NCI-H2029 treated with DMSO at 0.1 percent for 48 hours (cell line): ENCODE results near the gene OPN1MW3.
"Not testable (repeated sequence)": the region's sequence is repeated elsewhere in the genome, so short reads cannot be mapped to it uniquely, and the experiment has no call there.

ENCODE experiments used
- DNase-seq: peaks from one replicate; lab custom pipeline; 2025; lab: John Stamatoyannopoulos, UW

The OPN1MW3 gene

DNA sequence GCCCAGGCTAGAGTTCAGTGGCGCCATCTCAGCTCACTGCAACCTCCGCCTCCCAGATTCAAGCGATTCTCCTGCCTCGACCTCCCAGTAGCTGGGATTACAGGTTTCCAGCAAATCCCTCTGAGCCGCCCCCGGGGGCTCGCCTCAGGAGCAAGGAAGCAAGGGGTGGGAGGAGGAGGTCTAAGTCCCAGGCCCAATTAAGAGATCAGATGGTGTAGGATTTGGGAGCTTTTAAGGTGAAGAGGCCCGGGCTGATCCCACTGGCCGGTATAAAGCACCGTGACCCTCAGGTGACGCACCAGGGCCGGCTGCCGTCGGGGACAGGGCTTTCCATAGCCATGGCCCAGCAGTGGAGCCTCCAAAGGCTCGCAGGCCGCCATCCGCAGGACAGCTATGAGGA, at the start of gene OPN1MW3:
OPN1MW3 (plus strand) TSS at position 301 of the 400 bp plus-strand sequence; CDS start at position 339, 38 bp downstream.
- not testable (repeated sequence) for DNase-seq

DNA sequence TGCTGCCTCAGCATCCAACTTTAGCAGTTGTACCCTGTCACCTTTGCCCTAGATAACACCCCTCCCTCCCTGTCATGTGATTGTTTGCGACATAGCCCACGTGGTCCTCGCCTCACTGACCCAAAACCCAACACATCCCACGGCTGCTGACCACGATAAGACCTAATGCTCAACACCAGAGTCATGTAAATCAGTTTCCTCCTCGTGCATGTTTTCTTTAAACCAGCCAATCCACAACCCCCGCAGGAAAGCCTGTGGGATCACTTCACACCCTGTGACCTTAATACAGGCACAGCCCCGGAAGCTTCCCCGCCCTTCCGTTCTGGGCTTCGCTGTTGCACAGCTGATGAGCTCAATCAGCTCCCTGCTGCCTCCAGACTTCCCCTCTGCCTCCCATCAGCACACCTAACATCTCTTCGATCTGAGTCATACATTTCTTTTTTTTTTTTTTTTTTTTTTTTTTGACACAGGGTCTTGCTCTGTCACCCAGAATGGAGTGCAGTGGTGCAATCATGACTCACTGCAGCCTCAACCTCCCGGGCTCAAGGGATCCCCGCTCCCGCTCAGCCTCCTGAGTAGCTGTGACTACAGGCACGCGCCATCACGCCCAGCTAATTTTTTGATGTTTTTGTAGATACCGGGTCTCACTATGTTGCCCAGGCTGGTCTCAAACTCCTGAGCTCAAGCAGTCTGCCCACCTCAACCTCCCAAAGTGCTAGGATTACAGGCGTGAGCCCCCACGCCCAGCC, 47.5 kb upstream of the OPN1MW3 start:
- not testable (repeated sequence) for DNase-seq

DNA sequence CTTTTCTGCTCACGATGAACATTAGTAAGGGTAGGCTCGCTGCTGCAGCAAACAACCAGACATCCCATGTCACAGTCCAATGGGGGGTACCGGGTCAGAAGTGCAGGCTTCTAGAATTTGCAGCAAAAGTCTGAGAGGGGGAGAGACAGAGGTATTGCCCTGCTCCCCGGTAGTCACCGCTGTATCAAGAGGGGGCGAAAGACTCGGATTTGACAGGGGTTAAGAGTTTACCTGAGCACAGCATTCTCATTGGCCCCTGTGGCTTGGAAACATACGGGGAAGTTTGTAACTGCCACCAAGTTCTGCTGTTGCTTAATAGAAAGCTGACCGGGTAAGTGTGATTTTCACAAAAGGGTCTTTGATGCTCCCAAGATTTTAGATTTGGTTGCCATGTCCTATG, 46.3 kb upstream of the OPN1MW3 start:
- not testable (repeated sequence) for DNase-seq

DNA sequence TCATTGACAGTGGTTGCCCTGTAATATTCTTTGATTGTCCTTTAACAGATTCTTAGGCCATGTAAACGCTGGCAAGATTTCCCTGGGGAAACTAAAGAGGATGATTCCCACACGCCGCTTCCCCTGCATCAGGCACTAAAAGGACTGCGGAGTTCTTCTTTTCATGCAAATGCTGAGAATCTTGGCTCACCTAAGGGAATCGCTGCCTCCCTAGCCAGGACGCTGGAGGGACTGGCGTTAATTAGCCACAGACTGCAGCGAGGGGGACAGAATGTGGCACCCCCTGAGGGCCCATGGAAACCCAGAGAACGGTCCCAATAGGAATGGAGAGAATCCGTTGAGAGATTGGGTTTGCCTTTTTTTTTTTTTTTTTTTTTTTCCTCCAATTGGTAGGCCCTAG, 45.9 kb upstream of the OPN1MW3 start:
- DNase-seq = not testable (repeated sequence)

DNA sequence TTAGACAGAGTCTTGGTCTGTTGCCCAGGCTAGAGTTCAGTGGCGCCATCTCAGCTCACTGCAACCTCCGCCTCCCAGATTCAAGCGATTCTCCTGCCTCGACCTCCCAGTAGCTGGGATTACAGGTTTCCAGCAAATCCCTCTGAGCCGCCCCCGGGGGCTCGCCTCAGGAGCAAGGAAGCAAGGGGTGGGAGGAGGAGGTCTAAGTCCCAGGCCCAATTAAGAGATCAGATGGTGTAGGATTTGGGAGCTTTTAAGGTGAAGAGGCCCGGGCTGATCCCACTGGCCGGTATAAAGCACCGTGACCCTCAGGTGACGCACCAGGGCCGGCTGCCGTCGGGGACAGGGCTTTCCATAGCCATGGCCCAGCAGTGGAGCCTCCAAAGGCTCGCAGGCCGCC, 37.9 kb upstream of the OPN1MW3 start, which contains the start of gene OPN1MW2:
OPN1MW2 (plus strand) TSS at position 301 of the 400 bp plus-strand sequence; CDS start at position 361, 60 bp downstream.
- DNase-seq = not testable (repeated sequence)

DNA sequence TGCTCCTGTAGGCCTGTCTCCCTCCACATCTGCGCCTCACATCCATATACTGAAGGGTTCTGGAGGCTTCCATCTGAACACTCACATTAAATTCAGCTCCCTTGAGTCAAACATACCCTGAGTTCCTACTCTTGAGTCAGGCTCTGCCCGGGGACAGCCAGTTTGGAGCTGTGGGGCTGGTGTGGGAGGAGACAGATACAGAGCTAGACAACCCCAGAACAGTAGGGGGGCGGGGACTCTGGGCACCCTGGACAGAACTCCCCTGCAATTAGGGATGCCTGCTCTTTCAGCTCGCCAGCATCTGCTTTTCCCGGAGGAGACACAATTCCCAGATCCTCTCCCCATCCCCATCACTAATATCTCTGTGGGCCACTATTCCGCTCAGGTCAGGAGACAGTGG, 32.1 kb upstream of the OPN1MW3 start:
- not testable (repeated sequence) for DNase-seq

DNA sequence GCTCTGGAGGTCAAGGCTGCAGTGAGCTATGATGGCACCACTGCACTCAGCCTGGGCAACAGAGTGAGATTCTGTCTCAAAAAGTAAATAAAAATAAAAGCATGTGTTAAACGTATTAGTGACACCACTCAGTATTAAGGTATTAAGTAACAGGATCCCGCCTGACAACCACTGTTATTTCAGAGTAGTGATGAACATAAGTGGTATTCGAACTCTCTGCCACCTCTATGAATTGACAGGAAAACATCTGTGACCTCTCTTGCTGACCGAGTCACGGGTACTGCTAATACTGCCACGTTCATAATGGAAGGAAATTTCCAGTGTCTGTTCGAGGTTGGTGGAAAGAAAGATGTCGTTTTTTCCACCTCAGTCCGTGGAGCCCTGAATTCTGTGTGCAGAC, 30.7 kb upstream of the OPN1MW3 start:
- DNase-seq = not testable (repeated sequence)

DNA sequence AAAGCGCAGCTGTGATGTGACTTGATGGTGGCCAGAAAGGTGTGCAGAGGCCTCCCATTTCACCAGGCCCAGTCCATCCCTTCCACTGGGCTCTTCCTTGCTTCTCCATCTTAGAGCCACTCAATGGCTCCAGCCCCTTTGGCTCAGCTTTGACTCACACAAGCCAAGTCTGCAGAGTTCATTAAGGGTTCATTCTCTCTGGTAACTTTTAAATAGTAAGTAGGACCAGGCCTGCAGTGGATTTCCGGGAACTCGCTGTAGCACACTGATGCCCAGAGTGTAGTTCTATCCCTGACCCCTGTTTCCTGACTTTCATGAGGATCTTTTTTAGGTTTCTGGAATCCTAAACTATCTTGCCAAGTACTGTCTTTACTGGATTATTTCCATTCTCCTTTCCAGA, 25.9 kb upstream of the OPN1MW3 start:
- not testable (repeated sequence) for DNase-seq

DNA sequence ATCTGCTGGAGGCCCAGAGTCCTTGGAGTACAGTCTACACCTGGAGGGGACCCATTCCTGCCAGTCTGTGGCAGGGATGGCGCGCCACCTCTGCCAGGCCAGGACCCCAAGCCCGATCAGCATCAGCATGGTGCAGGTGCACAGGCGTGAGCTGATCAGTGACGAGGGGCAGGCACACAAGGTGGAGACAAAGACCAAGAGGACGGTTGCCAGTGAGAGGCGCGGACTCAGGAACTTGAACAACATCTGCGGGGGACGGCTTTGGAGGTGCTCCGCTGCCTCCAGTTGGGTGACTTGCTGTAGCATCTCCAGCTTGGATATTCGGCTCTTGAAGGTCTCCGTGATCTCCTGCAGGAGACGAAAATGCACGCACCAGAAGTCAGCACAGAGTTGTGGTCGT, 23.8 kb upstream of the OPN1MW3 start:
- DNase-seq = not testable (repeated sequence)

DNA sequence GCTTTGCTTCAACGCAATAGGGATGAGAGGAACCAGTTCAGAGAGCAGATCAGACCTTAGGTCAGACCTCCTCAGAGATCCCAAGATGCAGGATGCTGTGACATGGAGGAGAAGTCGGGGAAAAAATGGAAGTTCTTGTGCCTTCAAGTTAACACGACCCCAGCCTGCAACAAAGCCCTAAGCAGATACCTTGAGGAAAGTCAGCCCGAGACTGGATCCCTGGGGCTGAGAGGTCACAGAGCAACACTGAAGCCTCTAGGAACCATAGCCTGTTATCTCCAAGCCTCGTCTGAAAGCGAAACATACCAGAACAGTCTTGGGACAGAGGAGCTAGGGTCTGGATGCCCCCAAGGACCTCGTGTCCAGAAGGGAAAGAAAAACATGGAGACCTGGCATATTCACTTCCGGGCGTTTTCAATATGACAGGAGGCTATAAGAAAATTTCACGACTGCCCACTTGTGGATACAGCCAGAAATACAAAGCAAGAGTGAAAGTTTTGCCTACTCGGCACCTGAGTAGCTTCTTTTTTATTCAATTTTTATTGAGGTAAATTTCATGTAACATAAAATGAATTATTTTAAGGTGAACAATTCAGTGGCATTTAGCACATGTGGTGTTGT, 18.3 kb upstream of the OPN1MW3 start:
- DNase-seq = not testable (repeated sequence)

DNA sequence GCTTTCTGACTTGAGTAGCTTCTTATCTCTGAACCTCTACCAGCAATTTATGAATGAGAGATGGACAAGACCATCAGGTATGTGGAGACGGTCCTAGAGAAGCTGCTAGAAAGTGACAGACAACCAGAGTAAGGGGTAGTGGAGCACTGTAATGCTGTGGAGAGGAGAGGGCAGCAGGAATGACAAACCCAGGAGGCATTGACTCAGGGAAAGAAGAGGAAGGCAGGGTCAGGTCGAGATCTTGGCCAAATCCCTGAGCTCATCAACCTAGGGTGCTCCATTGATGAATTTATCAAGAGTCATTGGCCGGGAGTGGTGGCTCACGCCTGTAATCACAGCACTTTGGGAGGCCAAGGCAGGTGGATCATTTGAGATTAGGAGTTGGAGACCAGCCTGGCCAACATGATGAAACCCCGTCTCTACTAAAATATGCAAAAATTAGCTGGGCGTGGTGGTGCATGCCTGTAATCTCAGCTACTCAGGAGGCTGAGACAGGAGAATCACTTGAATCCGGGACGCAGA, 17.3 kb upstream of the OPN1MW3 start:
- not testable (repeated sequence) for DNase-seq

DNA sequence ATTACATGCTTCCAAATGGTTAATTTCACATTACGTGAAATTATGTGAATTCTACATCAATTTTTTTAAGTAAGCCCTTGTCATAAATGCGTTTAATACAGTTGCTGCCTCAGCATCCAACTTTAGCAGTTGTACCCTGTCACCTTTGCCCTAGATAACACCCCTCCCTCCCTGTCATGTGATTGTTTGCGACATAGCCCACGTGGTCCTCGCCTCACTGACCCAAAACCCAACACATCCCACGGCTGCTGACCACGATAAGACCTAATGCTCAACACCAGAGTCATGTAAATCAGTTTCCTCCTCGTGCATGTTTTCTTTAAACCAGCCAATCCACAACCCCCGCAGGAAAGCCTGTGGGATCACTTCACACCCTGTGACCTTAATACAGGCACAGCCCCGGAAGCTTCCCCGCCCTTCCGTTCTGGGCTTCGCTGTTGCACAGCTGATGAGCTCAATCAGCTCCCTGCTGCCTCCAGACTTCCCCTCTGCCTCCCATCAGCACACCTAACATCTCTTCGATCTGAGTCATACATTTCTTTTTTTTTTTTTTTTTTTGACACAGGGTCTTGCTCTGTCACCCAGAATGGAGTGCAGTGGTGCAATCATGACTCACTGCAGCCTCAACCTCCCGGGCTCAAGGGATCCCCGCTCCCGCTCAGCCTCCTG, 9.9 kb upstream of the OPN1MW3 start:
- not testable (repeated sequence) for DNase-seq

DNA sequence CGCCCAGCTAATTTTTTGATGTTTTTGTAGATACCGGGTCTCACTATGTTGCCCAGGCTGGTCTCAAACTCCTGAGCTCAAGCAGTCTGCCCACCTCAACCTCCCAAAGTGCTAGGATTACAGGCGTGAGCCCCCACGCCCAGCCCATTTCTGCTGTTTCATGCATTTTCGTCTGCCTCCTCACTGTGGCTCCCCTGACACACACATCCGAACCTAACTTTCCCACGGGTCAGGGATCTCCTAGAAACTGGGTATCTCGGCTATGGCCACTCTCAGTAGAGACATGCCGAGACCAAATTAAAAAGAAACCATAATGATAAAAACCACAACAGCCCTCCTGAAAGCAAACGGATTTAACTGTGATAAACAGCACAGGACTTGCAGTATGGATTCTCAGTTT, 9.3 kb upstream of the OPN1MW3 start:
- not testable (repeated sequence) for DNase-seq

DNA sequence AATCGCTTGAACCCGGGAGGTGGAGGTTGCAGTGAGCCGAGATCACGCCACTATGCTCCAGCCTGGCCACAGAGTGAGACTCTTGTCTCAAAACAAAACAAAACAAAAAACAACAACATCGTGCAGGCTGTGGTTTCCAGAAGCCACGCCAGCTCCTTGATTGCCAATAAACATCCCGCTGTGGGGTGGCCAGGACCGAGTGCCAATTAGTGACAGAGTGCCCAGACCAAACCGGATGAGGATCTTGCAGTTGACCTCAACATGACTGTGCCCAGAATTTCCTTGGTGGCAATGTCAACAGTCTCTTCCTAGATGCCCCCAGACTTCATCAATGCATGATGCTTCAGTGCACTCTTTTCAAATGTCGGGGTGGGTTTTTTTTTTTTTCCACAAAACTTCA, 1.3 kb downstream of the OPN1MW3 start:
- DNase-seq = not testable (repeated sequence)

DNA sequence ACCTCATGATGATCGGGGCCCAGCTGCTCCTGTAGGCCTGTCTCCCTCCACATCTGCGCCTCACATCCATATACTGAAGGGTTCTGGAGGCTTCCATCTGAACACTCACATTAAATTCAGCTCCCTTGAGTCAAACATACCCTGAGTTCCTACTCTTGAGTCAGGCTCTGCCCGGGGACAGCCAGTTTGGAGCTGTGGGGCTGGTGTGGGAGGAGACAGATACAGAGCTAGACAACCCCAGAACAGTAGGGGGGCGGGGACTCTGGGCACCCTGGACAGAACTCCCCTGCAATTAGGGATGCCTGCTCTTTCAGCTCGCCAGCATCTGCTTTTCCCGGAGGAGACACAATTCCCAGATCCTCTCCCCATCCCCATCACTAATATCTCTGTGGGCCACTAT, 5.7 kb downstream of the OPN1MW3 start:
- not testable (repeated sequence) for DNase-seq

DNA sequence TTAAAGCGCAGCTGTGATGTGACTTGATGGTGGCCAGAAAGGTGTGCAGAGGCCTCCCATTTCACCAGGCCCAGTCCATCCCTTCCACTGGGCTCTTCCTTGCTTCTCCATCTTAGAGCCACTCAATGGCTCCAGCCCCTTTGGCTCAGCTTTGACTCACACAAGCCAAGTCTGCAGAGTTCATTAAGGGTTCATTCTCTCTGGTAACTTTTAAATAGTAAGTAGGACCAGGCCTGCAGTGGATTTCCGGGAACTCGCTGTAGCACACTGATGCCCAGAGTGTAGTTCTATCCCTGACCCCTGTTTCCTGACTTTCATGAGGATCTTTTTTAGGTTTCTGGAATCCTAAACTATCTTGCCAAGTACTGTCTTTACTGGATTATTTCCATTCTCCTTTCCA, 11.9 kb downstream of the OPN1MW3 start:
- not testable (repeated sequence) for DNase-seq

DNA sequence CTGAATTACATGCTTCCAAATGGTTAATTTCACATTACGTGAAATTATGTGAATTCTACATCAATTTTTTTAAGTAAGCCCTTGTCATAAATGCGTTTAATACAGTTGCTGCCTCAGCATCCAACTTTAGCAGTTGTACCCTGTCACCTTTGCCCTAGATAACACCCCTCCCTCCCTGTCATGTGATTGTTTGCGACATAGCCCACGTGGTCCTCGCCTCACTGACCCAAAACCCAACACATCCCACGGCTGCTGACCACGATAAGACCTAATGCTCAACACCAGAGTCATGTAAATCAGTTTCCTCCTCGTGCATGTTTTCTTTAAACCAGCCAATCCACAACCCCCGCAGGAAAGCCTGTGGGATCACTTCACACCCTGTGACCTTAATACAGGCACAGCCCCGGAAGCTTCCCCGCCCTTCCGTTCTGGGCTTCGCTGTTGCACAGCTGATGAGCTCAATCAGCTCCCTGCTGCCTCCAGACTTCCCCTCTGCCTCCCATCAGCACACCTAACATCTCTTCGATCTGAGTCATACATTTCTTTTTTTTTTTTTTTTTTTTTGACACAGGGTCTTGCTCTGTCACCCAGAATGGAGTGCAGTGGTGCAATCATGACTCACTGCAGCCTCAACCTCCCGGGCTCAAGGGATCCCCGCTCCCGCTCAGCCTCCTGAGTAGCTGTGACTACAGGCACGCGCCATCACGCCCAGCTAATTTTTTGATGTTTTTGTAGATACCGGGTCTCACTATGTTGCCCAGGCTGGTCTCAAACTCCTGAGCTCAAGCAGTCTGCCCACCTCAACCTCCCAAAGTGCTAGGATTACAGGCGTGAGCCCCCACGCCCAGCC, 27.3 kb downstream of the OPN1MW3 start:
- DNase-seq = not testable (repeated sequence)

DNA sequence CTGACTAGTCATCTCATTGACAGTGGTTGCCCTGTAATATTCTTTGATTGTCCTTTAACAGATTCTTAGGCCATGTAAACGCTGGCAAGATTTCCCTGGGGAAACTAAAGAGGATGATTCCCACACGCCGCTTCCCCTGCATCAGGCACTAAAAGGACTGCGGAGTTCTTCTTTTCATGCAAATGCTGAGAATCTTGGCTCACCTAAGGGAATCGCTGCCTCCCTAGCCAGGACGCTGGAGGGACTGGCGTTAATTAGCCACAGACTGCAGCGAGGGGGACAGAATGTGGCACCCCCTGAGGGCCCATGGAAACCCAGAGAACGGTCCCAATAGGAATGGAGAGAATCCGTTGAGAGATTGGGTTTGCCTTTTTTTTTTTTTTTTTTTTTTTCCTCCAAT, 29.0 kb downstream of the OPN1MW3 start:
- not testable (repeated sequence) for DNase-seq

DNA sequence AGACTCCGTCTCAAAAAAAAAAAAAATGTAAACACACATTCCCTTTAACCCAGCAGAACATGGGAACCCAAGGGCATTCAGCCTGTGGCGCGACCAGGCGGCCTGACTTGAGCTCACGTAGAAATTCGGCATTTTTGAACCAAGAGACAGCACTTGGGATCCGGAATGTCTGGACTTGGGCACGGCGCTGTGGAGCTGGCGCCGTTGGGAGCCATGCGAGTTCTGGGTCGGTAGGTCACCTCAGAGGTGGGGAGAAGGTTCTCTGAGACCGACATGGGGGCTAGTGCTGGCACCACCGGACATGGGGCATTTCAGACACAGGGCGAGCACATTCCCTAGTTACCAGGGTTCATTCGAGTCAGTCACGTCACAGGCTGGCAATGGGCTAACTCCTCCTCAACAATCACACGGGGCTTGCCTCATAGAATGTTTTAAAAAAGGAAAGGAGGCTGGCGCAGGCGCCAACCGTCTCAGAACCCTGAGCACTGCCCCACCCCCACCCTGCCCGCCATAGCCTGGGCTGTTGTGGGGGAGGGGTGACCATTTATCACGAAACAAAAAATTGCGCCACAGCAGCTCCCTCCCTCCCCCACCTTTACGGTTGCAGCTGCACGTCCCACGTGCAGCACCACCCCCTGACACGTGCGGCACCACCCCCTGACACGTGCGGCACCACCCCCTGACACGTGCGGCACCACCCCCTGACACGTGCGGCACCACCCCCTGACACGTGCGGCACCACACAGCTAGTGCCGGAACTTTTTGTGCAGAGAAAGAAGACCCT, 37.6 kb downstream of the OPN1MW3 start, which contains the start of gene TEX28:
TEX28 (minus strand) TSS at position 334 of the 784 bp plus-strand sequence. CDS start 3,007 bp downstream, outside the sequence.
- no peak for DNase-seq

DNA sequence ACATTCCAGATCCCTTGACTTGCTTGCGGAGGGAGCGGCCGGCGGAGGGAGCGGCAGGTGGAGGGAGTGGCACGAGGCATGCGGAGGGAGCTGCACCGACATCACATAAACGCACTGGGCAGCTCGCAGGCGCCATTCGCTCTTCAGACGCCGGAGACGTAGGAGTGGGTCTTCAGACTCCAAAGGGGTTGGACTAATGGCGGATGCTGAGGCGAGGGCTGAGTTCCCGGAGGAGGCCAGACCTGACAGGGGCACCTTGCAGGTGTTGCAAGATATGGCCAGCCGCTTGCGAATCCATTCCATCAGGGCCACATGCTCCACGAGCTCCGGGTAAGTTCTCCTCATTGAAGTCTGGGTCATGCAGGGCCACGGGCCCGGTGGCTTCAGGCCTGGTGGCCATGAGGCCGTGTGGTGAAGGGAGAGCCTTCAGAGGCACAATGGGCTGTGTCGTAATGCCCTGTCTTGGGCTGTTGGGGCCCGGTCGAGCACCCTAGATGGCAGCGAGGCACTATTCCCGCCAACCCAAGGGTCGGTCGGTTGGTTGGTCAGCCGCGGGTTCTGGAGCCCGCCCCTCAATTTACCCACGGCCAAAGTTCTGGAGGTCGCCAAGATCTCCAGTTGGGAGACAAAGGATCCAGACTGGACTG, 38.4 kb downstream of the OPN1MW3 start, which contains the start of gene TKTL1:
TKTL1 (plus strand) TSS at position 132 of the 647 bp plus-strand sequence; CDS start at position 197, 65 bp downstream.
- no peak for DNase-seq
